ENCODE results near the gene TERC. TPM values are rescaled to one million over a fixed set of nuclear protein-coding genes. Genes with fewer than 3 reads are reported as not detected.
A peak's percentile ranks its signal among the peaks of the same experiment; 100 is the strongest.

The TERC gene
- total RNA-seq, 1 donor from 2014 or later: 0.86 TPM

DNA sequence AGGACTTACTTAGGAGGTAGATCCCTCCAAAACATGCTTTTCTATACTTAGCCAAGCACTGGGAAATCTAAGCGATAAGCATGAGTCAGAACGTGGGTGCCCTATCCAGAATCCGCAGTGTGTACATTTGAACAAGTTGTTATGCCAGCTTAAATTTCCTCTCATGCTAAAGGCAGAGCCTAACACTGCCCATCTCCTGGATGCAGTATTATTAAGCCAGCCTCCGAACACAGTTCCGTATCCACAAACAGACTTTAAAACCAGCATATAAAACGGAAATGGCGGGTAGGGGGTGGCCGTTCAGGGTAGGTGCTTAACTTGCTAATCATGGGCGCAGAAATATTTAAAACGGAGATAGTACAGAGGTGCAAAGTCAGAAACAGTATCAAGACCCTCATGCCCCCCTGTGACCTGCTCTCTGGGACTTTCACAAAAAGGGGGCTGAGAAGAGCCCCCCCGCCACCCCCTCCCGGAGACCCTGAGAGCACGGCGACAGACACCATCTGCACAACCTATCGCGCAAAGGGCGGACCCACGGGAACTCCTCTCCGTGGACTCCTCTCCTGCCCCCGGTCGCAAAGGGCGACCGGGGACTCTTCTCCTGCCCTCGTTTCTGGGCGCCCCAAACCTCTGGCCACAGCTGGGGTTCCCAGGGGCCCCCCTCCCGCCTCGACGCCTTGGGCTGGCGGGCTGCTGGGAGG, 46.9 kb upstream of the TERC start:
- H3K27ac ChIP-seq (ENCODE audit: low read depth, low read length): peak overlapping the region; percentile 29
- H3K27ac Mint-ChIP-seq (ENCODE audit: unreplicated experiment): no peak overlapping the region

GRCh38 chr3:169809230-169809795, 44.5 kb upstream of the TERC start:
- Mint-ChIP-seq H3K4me1 (ENCODE audit: low read depth, unreplicated experiment) (peaks cover 3% of the 10 kb centered on the region), H3K27ac (ENCODE audit: unreplicated experiment) (no peak overlapping the region), H3K27me3 (ENCODE audit: low read depth, unreplicated experiment) (peaks cover 4% of the 10 kb centered on the region), H3K4me3 (ENCODE audit: unreplicated experiment) (no peak overlapping the region), H3K36me3 (ENCODE audit: low read depth, unreplicated experiment) (peaks cover 2% of the 10 kb centered on the region), H3K9me3 (ENCODE audit: unreplicated experiment) (peaks cover 10% of the 10 kb centered on the region)
- H3K36me3 ChIP-seq (ENCODE audit: insufficient read depth, low read length): no peaks in the 10 kb centered on the region
- no peak overlapping the region for H2AFZ ChIP-seq (ENCODE audit: low read depth, low read length)
- no peaks in the 10 kb centered on the region for H3K9me3 ChIP-seq (ENCODE audit: insufficient read depth, low read depth, low read length)
- peaks cover 19% of the 10 kb centered on the region for H3K4me1 ChIP-seq (ENCODE audit: insufficient read depth, low read length)
- H3K4me3 ChIP-seq (ENCODE audit: insufficient read depth, low read depth, low read length): no peak overlapping the region
- H3K27ac ChIP-seq (ENCODE audit: low read depth, low read length): no peak overlapping the region
- no peaks in the 10 kb centered on the region for H3K27me3 ChIP-seq (ENCODE audit: insufficient read depth, low read length)
- TF ChIP-seq CTCF (IDR thresholded peaks at IDR 0.05; ENCODE audit: insufficient read depth, low read depth, low read length) (no peak), EZH2 (IDR thresholded peaks at IDR 0.05; ENCODE audit: insufficient read depth, low read length) (no peak)
- DNase-seq (ENCODE audit: low read depth) (no peak), FAIRE-seq (no peak)
- no peaks in the 10 kb centered on the region for H3K79me2 ChIP-seq (ENCODE audit: insufficient read depth, low read length)
- H3K9ac ChIP-seq (ENCODE audit: low read length): no peak overlapping the region
- no peaks in the 10 kb centered on the region for H4K20me1 ChIP-seq (ENCODE audit: insufficient read depth, low read length)
- no peak overlapping the region for H3K4me2 ChIP-seq (ENCODE audit: low read length)

More for the DNA sequence above, 46.9 kb upstream of the TERC start:
- Histone ChIP-seq H3K9ac (ENCODE audit: low read length) (peak overlapping the region; percentile 82), H3K4me2 (ENCODE audit: low read length) (peak overlapping the region; percentile 87), H3K27me3 (ENCODE audit: insufficient read depth, low read length) (no peaks in the 10 kb centered on the region), H3K9me3 (ENCODE audit: insufficient read depth, low read depth, low read length) (no peaks in the 10 kb centered on the region), H3K4me3 (ENCODE audit: insufficient read depth, low read depth, low read length) (peak overlapping the region; percentile 63), H2AFZ (ENCODE audit: low read depth, low read length) (peak overlapping the region; percentile 99), H4K20me1 (ENCODE audit: insufficient read depth, low read length) (no peaks in the 10 kb centered on the region), H3K4me1 (ENCODE audit: insufficient read depth, low read length) (peaks cover 19% of the 10 kb centered on the region), H3K79me2 (ENCODE audit: insufficient read depth, low read length) (no peaks in the 10 kb centered on the region), H3K36me3 (ENCODE audit: insufficient read depth, low read length) (no peaks in the 10 kb centered on the region)
- peaks cover 4% of the 10 kb centered on the region for H3K27me3 Mint-ChIP-seq (ENCODE audit: low read depth, unreplicated experiment)
- peaks cover 2% of the 10 kb centered on the region for H3K36me3 Mint-ChIP-seq (ENCODE audit: low read depth, unreplicated experiment)
- FAIRE-seq: peak; percentile 55
- H3K4me1 Mint-ChIP-seq (ENCODE audit: low read depth, unreplicated experiment): peaks cover 3% of the 10 kb centered on the region
- peak overlapping the region; percentile 75 for H3K4me3 Mint-ChIP-seq (ENCODE audit: unreplicated experiment)
- no peak for TF ChIP-seq EZH2 (IDR thresholded peaks at IDR 0.05; ENCODE audit: insufficient read depth, low read length)
- TF ChIP-seq CTCF (IDR thresholded peaks at IDR 0.05; ENCODE audit: insufficient read depth, low read depth, low read length): no peak
- peak; percentile 67 for DNase-seq (ENCODE audit: low read depth)
- H3K9me3 Mint-ChIP-seq (ENCODE audit: unreplicated experiment): peaks cover 20% of the 10 kb centered on the region

DNA sequence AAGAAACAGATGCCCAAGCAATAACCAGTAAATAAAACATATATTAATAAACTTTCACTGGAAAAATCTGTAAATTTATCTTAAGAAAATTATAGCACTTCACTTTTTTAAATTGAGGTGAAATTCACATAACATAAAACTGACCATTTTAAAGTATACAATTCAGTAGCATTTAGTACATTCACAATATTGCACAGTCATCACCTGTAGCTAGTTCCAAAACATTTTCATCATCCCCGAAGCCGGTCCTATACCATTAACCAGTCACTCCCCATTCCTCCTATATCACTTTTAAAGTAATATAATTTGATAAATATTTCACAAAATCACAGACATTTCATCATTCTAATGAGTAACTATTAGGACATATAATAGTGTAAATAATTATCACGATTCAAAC, 39.8 kb upstream of the TERC start:
- H3K36me3 Mint-ChIP-seq (ENCODE audit: low read depth, unreplicated experiment): peaks cover 2% of the 10 kb centered on the region
- H3K4me2 ChIP-seq (ENCODE audit: low read length): no peak overlapping the region
- no peak for TF ChIP-seq EZH2 (IDR thresholded peaks at IDR 0.05; ENCODE audit: insufficient read depth, low read length)
- TF ChIP-seq CTCF (IDR thresholded peaks at IDR 0.05; ENCODE audit: insufficient read depth, low read depth, low read length): no peak
- H3K4me3 ChIP-seq (ENCODE audit: insufficient read depth, low read depth, low read length): no peak overlapping the region
- no peaks in the 10 kb centered on the region for H3K9me3 Mint-ChIP-seq (ENCODE audit: unreplicated experiment)
- DNase-seq (ENCODE audit: low read depth) (no peak), FAIRE-seq (no peak)
- H3K27ac ChIP-seq (ENCODE audit: low read depth, low read length): no peak overlapping the region
- H3K27me3 Mint-ChIP-seq (ENCODE audit: low read depth, unreplicated experiment): no peaks in the 10 kb centered on the region
- no peak overlapping the region for H3K27ac Mint-ChIP-seq (ENCODE audit: unreplicated experiment)
- H3K9ac ChIP-seq (ENCODE audit: low read length): no peak overlapping the region
- H3K4me1 ChIP-seq (ENCODE audit: insufficient read depth, low read length): no peaks in the 10 kb centered on the region
- no peaks in the 10 kb centered on the region for H3K9me3 ChIP-seq (ENCODE audit: insufficient read depth, low read depth, low read length)
- H3K27me3 ChIP-seq (ENCODE audit: insufficient read depth, low read length): no peaks in the 10 kb centered on the region
- H3K36me3 ChIP-seq (ENCODE audit: insufficient read depth, low read length): no peaks in the 10 kb centered on the region
- H3K4me3 Mint-ChIP-seq (ENCODE audit: unreplicated experiment): no peak overlapping the region
- no peaks in the 10 kb centered on the region for H3K79me2 ChIP-seq (ENCODE audit: insufficient read depth, low read length)
- H2AFZ ChIP-seq (ENCODE audit: low read depth, low read length): no peak overlapping the region
- H3K4me1 Mint-ChIP-seq (ENCODE audit: low read depth, unreplicated experiment): no peaks in the 10 kb centered on the region
- no peaks in the 10 kb centered on the region for H4K20me1 ChIP-seq (ENCODE audit: insufficient read depth, low read length)
